HG03575 (cell line): ENCODE data around the gene FLT4.

Experiments used
- ATAC-seq: cut with Tn5 transposase; IDR thresholded peaks from one replicate; pipeline ENCODE4 v1.9.1; 2021; ENCODE audit not compliant: unreplicated experiment, insufficient number of reproducible peaks, low FRiP score; ENCODE audit errors: extremely low read depth

The FLT4 gene

DNA sequence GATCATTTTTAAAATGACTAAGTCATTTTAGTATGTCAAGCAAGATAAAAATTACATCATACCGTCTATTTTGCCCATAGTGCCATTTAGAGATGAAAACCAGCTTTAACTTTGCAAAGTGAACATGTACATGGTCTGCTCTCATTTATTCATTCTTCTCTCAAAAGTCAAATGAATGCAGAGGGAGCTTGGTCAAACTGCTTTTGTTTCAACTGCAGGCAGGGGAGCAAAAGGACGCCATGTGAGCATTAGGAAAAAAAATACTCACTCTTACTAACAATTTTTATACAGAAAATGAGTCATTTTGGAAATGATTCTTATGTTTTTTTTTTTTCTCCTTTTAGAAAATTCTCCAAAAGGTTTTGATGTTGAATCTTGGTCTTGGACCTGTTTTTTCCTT is 73.8 kb downstream of the FLT4 start:
- ATAC-seq = no peak

DNA sequence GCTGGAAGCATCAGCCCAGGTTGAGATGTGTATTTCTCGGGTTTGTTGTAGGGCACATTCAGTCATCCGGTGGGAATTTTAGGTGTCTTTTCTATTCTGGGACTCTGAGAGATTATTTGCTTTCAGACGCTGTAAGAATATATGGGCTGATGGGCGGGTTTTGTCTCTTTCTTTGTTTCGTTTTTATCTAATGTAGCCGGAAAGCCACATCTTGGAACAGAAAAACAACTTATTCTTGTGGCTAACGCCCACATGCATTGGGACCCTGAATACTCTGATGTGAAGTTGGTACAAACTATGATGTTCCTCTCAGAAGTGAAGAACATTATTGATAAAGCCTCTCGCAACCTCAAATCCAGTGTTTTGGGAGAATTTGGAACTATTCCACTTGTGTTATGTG is 80.5 kb downstream of the FLT4 start:
- ATAC-seq = no peak

DNA sequence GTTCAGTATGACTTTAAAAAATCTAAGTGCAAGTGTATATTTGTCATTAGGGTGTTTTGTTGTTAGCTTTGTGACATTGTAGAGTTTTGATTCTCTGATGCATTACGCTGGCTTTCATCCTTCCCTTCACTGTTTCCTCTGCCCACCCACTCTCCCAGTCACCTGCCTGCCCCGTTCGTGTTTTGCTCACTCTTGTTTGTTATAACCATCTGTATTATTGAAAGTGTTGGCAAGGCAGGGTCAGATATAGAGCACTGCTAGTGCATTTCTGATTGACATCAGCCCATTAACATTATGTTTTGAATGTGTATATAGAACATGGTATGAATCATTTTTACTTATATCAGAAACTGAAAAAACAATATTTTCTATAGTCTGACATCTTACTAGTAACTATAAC is 85.4 kb downstream of the FLT4 start:
- no peak for ATAC-seq

DNA sequence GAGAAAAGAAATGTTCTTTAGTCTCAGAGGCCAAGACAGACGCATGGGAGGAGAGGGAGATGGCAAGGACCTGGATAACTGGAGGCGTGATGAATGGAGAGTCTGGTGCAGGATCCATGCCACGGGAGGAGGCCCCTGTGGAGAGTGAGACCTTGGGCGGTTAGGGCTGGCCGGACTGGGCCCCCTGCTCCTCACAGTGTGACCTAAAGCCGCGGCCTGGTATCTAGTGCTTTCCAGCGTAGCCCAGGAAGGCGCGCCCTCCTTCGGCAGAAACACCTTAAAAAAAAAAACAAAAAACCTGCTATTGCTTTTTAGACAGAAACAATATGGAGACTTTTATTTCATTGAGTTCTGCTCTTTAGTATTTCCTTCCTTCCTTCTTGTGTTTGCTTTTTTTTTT is 91.2 kb downstream of the FLT4 start:
- no peak for ATAC-seq

DNA sequence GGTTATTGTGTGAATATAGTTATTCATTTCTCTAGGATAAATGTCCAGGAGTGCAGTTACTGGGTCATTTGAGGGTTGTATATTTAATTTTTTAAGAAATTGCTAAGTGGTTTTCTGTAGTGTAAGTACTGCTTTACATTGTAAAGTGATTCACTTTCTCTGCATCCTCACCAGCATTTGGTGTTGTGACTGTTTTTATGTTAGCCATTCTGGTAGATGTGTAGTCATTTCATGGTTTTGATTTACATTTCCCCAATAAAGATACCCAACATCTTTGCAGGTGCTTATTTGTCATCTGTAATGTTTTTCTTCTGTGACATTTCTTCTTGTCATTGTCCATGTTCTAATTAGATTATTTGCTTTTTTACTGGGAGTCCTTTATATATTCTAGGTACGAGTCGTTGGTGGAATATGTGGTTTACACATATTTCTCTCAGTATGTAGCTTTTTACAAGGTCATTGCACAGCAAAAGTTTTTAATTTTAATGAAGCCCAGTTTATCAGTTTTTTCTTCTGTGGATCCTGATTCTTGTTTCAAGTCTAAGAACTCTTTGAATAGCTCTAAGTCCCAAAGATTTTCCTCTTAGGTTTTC is 92.1 kb downstream of the FLT4 start:
- ATAC-seq = no peak

DNA sequence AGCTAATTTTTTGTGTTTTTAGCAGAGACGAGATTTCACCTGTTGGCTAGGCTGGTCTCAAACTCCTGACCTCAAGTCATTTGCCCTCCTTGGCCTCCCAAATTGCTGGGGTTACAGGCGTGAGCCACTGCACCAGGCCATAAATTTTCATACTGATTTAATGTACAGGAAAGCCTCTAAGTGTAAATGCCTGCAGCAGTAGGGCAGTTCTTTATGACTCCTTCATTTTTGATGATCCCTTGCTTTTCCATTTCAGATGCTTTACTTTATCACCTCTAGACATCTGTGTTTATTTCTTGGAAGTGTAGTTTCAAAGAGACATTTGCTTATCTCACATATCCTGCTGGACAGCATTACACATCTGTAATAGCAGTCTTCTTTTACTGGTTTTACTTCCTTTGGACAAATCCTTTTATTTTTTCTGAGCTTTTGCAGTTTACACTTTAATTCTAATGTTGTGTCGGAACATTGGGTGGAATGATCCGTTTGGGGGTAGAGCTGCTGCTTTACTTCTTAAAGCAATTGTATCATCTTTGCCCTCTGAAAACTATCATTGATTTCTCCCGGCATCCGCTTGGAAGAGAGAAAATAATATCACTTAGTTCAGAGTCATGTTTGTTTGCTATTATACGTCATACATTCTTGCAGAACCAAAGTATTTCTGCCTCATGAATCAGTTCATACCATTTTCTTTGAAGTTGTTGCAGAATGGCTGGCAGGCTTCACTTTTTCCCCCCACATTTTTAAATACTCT is 94.1 kb downstream of the FLT4 start:
- no peak for ATAC-seq

DNA sequence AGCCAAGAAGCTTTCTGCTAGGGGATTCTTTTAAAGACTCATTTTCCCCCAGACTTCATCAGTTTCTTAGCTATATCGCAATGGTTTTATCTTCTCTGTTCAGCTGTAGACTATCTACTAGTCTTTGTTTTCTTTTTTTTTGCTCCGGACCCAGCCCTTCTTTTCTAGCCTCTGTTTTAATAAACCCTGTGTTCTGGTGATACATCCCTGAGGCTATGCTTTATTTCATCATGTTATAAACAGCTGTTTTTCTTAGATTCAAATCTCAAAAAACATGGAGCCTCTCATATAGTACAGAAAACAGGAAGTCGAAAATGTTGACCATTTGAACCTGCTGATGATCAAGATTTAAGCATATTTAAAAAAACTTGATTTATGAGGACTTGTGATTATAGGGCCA is 95.9 kb downstream of the FLT4 start:
- ATAC-seq = no peak
